ENCODE results near the gene AGO3.
"Not testable (repeated sequence)": the region's sequence is repeated elsewhere in the genome, so short reads cannot be mapped to it uniquely, and the experiment has no call there.

AGO3 gene

GRCh38 chr1:35930593-35931445, at the start of gene AGO3:
Gene AGO3 (plus strand): TSS chr1:35931105. CDS start chr1:35931427, 322 bp downstream.
- peak; percentile 93 for DNase-seq (ENCODE audit: low spot score)

GRCh38 chr1:35881850-35882273, 49.0 kb upstream of the AGO3 start:
- no peak for DNase-seq (ENCODE audit: low spot score)

GRCh38 chr1:35882586-35882944, 48.3 kb upstream of the AGO3 start:
- DNase-seq (ENCODE audit: low spot score), result no peak

GRCh38 chr1:35882945-35883634, 47.8 kb upstream of the AGO3 start, which contains the start of gene AGO1:
Gene AGO1 (plus strand): TSS chr1:35883209. CDS start chr1:35883422, 213 bp downstream.
- peak; percentile 88 for DNase-seq (ENCODE audit: low spot score)

GRCh38 chr1:35883635-35884101, 47.2 kb upstream of the AGO3 start:
- peak; percentile 20 for DNase-seq (ENCODE audit: low spot score)

- DNase-seq (ENCODE audit: low spot score), result no peak
These were observed 46.0 kb upstream of the AGO3 start for GRCh38 chr1:35884934-35885333.

- no peak for DNase-seq (ENCODE audit: low spot score)
These were observed 44.8 kb upstream of the AGO3 start for GRCh38 chr1:35885961-35886558.

- DNase-seq (ENCODE audit: low spot score), result no peak
These were observed 44.1 kb upstream of the AGO3 start for GRCh38 chr1:35886577-35887431.

- no peak for DNase-seq (ENCODE audit: low spot score)
These were observed 43.4 kb upstream of the AGO3 start for GRCh38 chr1:35887508-35887907.

- no peak for DNase-seq (ENCODE audit: low spot score)
These were observed 42.6 kb upstream of the AGO3 start for GRCh38 chr1:35888255-35888654.

GRCh38 chr1:35888981-35889380, 41.9 kb upstream of the AGO3 start:
- DNase-seq (ENCODE audit: low spot score), result not testable (repeated sequence)

GRCh38 chr1:35893051-35893879, 37.6 kb upstream of the AGO3 start:
- DNase-seq (ENCODE audit: low spot score), result no peak

- no peak for DNase-seq (ENCODE audit: low spot score)
These were observed 36.7 kb upstream of the AGO3 start for GRCh38 chr1:35894183-35894582.

- no peak for DNase-seq (ENCODE audit: low spot score)
These were observed 36.2 kb upstream of the AGO3 start for GRCh38 chr1:35894656-35895055.

GRCh38 chr1:35899941-35900340, 31.0 kb upstream of the AGO3 start:
- DNase-seq (ENCODE audit: low spot score), result no peak

GRCh38 chr1:35901235-35901634, 29.7 kb upstream of the AGO3 start:
- no peak for DNase-seq (ENCODE audit: low spot score)

- DNase-seq (ENCODE audit: low spot score), result no peak
These were observed 28.2 kb upstream of the AGO3 start for GRCh38 chr1:35902671-35903070.

- DNase-seq (ENCODE audit: low spot score), result no peak
These were observed 16.2 kb upstream of the AGO3 start for GRCh38 chr1:35914717-35915116.

- DNase-seq (ENCODE audit: low spot score), result no peak
These were observed 15.2 kb upstream of the AGO3 start for GRCh38 chr1:35915693-35916092.

GRCh38 chr1:35923791-35924221, 7.1 kb upstream of the AGO3 start:
- DNase-seq (ENCODE audit: low spot score), result no peak

GRCh38 chr1:35924838-35925237, 6.1 kb upstream of the AGO3 start:
- no peak for DNase-seq (ENCODE audit: low spot score)

Data from SW480 (cell line).